ENCODE measurements around the gene MRPS12. TPM values are rescaled to one million over a fixed set of nuclear protein-coding genes. Genes with fewer than 3 reads are reported as not detected.

Gene MRPS12
- total and polyA plus RNA-seq, 2 of the 4 experiments (the other 2 are of a cell fraction) = 26.7 to 75.4 TPM

GRCh38 chr19:38970664-38971532 lies 40.2 kb downstream of the MRPS12 start:
- in situ Hi-C loops (cut with MboI; ENCODE audit: low sequenced_read_pairs) (no loop called here), dilution Hi-C loops (cut with HindIII; ENCODE audit: low sequenced_read_pairs, unreplicated experiment) (no loop called here), intact Hi-C loops (cut with micrococcal nuclease) (no loop called here)
- Histone ChIP-seq H4K20me1 (ENCODE audit: insufficient read depth, low read length) (peaks cover 4% of the 10 kb centered on the region; the same call in 1 of the 2 replicates), H2AK9ac (replicated peaks; ENCODE audit: low read depth, low read length, poor library complexity) (no peak overlapping the region), H3K27ac (ENCODE audit: insufficient read depth, low read length) (no peak overlapping the region), H2BK15ac (ENCODE audit: low read depth, low read length) (no peak overlapping the region), H3K27me3 (ENCODE audit: control insufficient read depth, insufficient read depth, low read length) (no peaks in the 10 kb centered on the region), H2BK20ac (ENCODE audit: low read depth, low read length) (no peak overlapping the region), H4K91ac (ENCODE audit: insufficient read depth, low read depth, low read length) (no peak overlapping the region), H2BK120ac (ENCODE audit: low read depth, low read length) (no peak overlapping the region), H2AK5ac (ENCODE audit: low read depth, low read length) (no peak overlapping the region), H3K9me3 (ENCODE audit: control insufficient read depth, insufficient read depth, low read length) (no peaks in the 10 kb centered on the region), H3K14ac (replicated peaks; ENCODE audit: low read depth, low read length) (no peak overlapping the region), H3K23ac (ENCODE audit: low read depth, low read length) (no peak overlapping the region), H4K8ac (ENCODE audit: low read depth in 2 of 2, low read length in 2 of 2) (no peak overlapping the region), H3K36me3 (ENCODE audit: control insufficient read depth, insufficient read depth, low read length) (peaks cover 4% of the 10 kb centered on the region; the same call in 1 of the 2 replicates), H3K9ac (ENCODE audit: low read depth, low read length) (no peak overlapping the region), H2BK5ac (ENCODE audit: low read depth, low read length, poor library complexity, severe bottlenecking) (no peak overlapping the region), H3K18ac (ENCODE audit: low read depth, low read length) (no peak overlapping the region), H3K4me3 (ENCODE audit: insufficient read depth, low read depth, low read length) (no peak overlapping the region), H3K4me1 (ENCODE audit: control insufficient read depth, insufficient read depth, low read length) (no peaks in the 10 kb centered on the region), H4K5ac (ENCODE audit: low read depth, low read length) (no peak overlapping the region), H3K56ac (ENCODE audit: extremely low read depth, insufficient read depth, low read length) (no peak overlapping the region), H3K79me1 (ENCODE audit: low read depth in 1 of 2, low read length in 2 of 2) (peaks cover 12 to 31% of the 10 kb centered on the region in 2 experiments; a peak in 3 of 4 replicates), H3K4ac (ENCODE audit: low read depth, low read length) (no peak overlapping the region), H3K4me2 (ENCODE audit: low read depth, low read length) (no peak overlapping the region), H3K9me1 (ENCODE audit: insufficient read depth, low read length) (peaks cover 4% of the 10 kb centered on the region; the same call in 1 of the 2 replicates), H2AFZ (replicated peaks; ENCODE audit: low read length, poor library complexity) (no peak overlapping the region)
- 94% methylated on average over 3 of the region's 12 CpGs; no CpG with 5 or more reads in 1 of the 2 experiments for WGBS, 2 experiments (ENCODE audit: extremely low coverage in 2 of 2, insufficient read length in 1 of 2)
- DNase-seq (no peak), ATAC-seq (ENCODE audit: low read depth) (no peak)
- CTCF ChIA-PET = interaction anchor here (0.6 to 1.1 kb wide), 2 partner anchors 9 to 43 kb away, joined by 3 to 7 read pairs; no protein-coding TSS in a partner anchor
- no peak for TF ChIP-seq RAD21 (IDR thresholded peaks at IDR 0.05; ENCODE audit: low read length)
- no peak for TF ChIP-seq FOS (IDR thresholded peaks at IDR 0.05; ENCODE audit: low read depth, low read length)
- no peak for TF ChIP-seq BHLHE40 (IDR thresholded peaks at IDR 0.05; ENCODE audit: low read depth, low read length)
- TF ChIP-seq MXI1 (IDR thresholded peaks at IDR 0.05; ENCODE audit: borderline replicate concordance, low read depth, low read length) = no peak
- no peak for TF ChIP-seq MAFK (IDR thresholded peaks at IDR 0.05; ENCODE audit: low read depth, low read length)
- TF ChIP-seq POLR2A (IDR thresholded peaks at IDR 0.05; ENCODE audit: low read depth, low read length) = no peak
- no peak for TF ChIP-seq CTCF (conservative IDR thresholded peaks at IDR 0.05; ENCODE audit: low read depth, low read length)
- no peak for TF ChIP-seq CEBPB (IDR thresholded peaks at IDR 0.05; ENCODE audit: low read depth, low read length)
- TF ChIP-seq ELK1 (IDR thresholded peaks at IDR 0.05; ENCODE audit: borderline replicate concordance, low read depth, low read length) = no peak
- TF ChIP-seq RFX5 (IDR thresholded peaks at IDR 0.05; ENCODE audit: low read depth, low read length) = no peak
- TF ChIP-seq MAZ (IDR thresholded peaks at IDR 0.05; ENCODE audit: borderline replicate concordance, low read depth, low read length) = no peak
- TF ChIP-seq CHD1 (IDR thresholded peaks at IDR 0.05; ENCODE audit: low read depth, low read length) = no peak
- TF ChIP-seq RCOR1 (IDR thresholded peaks at IDR 0.05; ENCODE audit: insufficient replicate concordance, low read length) = no peak
- POLR2A ChIA-PET (ENCODE audit: unreplicated experiment) = interaction anchor here (0.5 kb wide), 1 partner anchor 18 kb away, joined by 15 read pairs; no protein-coding TSS in a partner anchor
- no TSS peak for BruUV-seq (replicated peaks)
